Measurements from ENCODE around the gene CYP2C19.
"Not testable (repeated sequence)": the region's sequence is repeated elsewhere in the genome, so short reads cannot be mapped to it uniquely, and the experiment has no call there.

CYP2C19 gene

DNA sequence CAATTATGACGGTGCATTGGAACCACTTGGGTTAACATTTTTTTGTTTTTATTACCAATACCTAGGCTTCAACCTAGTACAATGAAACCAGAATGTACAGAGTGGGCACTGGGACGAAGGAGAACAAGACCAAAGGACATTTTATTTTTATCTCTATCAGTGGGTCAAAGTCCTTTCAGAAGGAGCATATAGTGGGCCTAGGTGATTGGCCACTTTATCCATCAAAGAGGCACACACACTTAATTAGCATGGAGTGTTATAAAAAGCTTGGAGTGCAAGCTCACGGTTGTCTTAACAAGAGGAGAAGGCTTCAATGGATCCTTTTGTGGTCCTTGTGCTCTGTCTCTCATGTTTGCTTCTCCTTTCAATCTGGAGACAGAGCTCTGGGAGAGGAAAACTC is at the start of gene CYP2C19:
CYP2C19 (plus strand) TSS at position 289 of the 400 bp plus-strand sequence; CDS start at position 314, 25 bp downstream.
- no peak for DNase-seq (ENCODE audit: low spot score)

DNA sequence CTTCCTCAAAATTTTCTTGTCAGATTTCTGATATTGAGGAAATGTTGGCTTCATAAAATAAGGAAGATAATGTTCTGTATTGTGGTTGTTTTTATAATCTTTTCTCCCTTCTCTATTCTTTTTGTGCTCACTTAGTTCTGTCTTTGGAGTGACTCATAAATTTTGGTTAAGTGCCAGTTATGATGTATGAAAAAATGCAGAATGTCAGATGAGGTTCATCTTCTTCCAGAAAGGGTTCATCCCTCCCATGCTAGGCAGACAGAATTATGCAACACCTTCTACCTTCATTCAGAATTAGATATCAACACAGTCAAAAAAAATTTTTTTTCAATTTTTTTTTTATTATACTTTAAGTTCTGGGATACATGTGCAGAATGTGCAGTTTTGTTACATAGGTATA is 36.6 kb upstream of the CYP2C19 start:
- DNase-seq (ENCODE audit: low spot score) = no peak

DNA sequence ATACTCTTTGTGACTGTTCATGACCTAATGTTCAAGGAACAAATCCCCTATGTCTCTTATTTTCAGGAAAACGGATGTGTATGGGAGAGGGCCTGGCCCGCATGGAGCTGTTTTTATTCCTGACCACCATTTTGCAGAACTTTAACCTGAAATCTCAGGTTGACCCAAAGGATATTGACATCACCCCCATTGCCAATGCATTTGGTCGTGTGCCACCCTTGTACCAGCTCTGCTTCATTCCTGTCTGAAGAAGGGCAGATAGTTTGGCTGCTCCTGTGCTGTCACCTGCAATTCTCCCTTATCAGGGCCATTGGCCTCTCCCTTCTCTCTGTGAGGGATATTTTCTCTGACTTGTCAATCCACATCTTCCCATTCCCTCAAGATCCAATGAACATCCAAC is 27.3 kb upstream of the CYP2C19 start:
- no peak for DNase-seq (ENCODE audit: low spot score)

DNA sequence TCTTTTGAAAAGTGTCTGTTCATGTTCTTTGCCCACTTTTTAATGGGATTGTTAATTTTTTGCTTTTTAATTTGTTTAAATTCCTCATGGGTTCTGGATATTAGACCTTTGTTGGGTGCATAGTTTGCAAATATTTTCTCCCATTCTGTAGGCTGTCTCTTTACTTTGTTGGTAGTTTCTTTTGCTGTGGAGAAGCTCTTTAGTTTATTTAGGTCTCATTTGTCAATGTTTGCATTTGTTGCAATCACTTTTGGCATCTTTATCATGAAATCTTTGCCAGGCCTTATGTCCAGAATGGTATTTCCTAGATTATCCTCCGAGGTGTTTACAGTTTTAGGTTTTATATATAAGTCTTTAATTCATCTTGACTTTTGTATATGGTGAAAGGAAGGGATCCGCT is 23.9 kb upstream of the CYP2C19 start:
- no peak for DNase-seq (ENCODE audit: low spot score)

DNA sequence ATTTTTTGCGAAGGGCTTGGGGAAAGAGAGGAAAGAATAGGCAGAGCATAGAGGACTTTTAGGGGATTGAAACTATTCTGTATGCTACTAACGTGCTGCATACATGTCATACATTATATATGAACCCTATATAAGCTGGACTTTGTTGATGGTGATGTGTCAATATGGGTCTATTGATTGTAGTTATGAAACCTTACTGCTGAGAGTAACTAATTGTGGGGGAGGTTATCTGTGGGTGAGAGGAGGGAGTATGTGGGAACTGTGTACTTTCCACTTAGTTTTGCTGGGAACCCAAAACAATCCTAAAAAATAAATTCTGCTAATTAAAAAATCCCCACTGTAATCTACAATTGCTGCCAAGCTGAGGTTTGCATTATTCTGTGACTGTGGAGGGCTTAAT is 15.3 kb upstream of the CYP2C19 start:
- no peak for DNase-seq (ENCODE audit: low spot score)

DNA sequence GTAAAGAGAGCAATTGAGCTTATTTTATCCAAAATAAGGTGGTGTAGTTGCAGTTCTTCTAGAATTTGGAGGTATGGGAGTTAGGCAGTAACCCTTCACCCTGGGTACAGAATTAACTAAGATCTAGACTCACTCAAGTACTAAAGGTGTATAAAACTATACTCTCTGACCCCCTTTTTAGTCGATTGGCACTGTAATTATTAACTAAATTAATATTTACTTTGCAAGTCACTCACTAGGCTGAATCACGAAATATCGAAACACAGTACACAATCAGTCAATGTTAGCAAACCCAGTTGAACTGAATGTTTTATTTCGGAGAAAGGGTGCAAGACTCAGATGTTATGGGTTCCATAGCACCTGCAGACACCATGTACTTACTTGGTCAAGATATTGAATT is 14.6 kb upstream of the CYP2C19 start:
- DNase-seq (ENCODE audit: low spot score) = no peak

DNA sequence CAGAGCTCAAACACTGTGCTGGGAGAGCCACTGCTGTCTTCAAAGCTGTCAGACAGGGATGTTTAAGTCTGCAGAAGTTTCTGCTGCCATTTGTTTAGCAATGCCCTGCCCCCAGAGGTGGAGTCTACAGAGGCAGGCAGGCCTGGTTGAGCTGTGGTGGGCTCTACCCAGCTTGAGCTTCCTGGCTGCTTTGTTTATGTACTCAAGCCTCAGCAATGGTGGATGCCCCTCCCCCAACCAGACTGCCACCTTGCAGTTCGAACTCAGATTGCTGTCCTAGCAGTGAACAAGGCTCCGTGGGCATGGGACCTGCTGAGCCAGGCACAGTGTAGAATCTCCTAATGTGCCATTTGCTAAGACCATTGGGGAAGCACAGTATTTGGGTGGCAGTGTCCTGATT is 4.6 kb upstream of the CYP2C19 start:
- no peak for DNase-seq (ENCODE audit: low spot score)

DNA sequence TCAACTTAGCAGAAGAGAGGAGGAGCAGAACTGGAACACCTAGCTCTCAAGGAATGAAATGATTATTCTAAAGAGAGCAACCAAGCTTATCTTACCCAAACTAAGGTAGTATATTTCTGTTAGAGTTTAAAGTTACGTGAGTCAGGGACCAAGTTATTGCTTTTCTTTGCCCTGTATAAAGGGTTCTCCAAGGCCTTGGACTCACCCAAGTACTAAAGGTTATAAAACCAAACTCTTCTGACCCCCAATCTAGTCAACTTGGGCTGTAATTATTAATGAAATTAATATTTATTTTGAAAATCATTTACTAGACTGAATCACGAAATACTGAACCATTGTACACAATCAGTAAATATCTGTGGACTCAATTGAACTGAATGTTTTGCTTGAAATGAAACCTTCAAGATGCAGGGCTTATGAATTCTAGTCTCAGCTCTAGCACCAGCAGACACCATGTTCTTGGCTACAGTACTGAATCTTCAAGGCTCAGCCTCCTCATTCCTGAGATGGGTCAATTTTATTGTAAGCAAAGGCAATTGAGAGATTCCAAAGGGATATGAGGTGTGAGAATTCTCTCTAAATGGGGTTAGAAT is 1.8 kb upstream of the CYP2C19 start:
- DNase-seq (ENCODE audit: low spot score) = no peak

DNA sequence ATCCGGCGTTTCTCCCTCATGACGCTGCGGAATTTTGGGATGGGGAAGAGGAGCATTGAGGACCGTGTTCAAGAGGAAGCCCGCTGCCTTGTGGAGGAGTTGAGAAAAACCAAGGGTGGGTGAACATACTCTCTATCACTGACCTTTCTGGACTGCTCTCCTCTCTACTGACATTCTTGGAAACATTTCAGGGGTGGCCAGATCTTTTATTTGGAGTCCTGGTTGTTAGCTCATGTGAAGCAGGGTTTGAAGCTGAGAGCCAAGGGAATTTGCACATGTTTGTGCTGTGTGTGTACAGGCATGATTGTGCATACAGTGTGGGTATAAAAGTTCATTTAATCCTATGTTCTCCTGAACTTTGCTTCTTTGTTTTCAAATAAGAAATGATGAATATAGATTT is 12.9 kb downstream of the CYP2C19 start:
- not testable (repeated sequence) for DNase-seq (ENCODE audit: low spot score)

DNA sequence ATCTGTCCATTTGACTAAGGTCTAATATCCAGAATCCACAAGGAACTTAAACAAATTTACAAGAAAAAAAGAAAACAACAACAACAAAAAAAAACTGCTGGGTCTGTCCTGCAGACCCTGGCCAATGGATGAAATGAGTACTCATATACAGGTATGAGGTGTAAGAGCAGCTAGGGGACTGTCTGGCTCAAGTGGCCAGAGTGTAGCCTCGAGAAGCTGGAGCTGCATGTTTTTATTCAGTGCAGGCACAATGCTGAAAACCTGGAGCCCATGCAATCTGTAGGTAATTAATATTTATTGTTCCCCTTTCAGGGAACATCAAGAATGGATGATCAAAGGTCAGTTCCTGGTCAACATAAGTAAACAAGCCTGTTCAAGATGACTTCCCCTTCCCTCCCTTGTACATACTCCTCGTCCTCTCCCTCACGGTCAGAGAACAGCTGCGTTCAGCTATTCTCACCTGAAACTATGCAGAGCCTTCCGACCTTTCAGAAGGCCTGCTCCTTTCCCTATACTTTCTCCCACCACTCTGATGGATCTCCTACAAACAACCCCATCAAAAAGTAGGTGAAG is 15.5 kb downstream of the CYP2C19 start:
- no peak for DNase-seq (ENCODE audit: low spot score)

DNA sequence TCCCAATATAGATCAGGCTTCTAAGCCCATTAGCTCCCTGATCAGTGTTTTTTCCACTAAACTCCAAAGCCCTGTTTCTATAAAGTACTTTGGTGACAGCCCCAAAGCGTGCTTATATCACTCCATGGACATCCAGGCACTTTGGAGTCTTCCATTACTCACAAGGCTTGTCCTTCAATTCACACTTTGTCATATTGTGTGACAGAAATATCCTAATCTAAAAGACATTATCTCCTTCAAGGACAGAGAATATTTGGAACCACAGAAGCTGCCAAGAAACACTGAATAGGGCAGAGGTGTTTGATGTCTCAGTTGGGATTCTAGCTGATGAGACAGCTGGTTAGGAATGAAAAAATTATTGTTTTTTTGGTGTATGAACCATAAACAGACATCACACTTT is 18.4 kb downstream of the CYP2C19 start:
- DNase-seq (ENCODE audit: low spot score) = no peak

DNA sequence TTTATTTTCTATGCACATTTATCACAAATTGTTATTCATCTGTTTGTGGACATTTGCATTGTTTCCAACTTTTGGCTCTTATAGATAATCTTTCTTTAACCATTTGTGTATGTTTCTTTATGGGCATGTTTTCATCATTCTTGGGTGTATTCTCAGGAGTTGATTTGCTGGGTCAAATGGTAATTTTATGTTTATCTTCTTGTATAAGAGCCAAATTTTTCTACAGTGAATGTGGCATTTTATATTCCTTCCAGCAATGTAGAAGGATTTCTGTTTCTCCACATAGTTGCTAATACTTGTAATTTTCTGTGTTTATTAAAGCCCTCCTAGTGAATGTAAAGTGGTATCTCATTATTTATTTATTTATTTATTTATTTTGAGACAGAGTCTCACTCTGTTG is 21.8 kb downstream of the CYP2C19 start:
- no peak for DNase-seq (ENCODE audit: low spot score)

DNA sequence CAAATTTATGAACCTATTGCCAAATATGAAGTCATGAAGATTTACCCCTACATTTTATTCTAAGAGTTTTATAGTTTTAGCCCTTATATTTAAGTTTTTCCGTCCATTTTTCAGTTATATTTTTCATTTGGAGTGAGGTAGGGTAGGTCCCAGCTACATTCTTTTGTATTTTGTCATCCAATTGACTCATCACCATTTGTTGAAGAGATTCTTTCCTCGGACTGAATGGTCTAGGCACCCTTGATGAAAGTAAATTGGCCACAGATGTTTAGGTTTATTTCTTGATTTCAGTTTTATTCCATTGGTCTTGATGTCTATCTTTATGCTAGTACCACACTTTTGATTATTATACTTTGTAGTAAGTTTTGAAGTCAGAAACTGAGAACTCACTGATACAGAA is 22.7 kb downstream of the CYP2C19 start:
- no peak for DNase-seq (ENCODE audit: low spot score)

DNA sequence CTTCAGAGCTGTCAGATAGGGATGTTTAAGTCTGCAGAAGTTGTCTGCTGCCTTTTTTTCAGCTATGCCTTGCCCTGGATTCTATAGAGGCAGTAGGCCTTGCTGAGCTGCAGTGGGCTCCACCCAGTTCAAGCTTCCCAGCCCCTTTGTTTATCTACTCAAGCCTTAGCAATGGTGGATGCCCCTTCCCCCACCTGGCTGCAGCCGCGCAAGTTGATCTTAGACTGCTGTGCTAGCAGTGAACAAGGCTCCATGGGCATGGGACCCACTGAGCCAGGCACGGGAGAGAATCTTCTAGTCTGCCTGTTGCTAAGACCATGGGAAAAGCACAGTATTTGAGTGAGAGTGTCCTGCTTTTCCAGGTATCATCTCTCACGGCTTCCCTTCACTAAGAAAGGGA is 38.1 kb downstream of the CYP2C19 start:
- not testable (repeated sequence) for DNase-seq (ENCODE audit: low spot score)

DNA sequence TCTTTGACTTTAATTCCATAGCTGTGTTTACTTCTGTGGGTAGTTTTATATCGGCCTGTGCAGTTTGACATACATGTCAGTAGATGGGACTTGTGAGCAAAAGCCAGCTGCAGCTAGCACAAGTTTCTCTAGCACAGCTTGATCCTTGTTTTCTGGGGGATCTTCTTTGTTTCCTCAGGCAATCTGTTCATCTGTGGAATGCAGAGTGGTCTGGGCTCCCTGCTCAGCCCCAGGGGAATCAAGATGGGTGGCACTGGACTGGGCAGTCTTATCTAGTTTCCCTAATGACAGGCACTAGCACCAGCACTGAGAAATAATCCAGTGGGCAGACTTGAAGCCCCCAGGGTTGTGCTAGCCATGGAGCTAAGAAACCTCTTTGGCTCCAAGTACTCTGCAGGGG is 40.8 kb downstream of the CYP2C19 start:
- no peak for DNase-seq (ENCODE audit: low spot score)

DNA sequence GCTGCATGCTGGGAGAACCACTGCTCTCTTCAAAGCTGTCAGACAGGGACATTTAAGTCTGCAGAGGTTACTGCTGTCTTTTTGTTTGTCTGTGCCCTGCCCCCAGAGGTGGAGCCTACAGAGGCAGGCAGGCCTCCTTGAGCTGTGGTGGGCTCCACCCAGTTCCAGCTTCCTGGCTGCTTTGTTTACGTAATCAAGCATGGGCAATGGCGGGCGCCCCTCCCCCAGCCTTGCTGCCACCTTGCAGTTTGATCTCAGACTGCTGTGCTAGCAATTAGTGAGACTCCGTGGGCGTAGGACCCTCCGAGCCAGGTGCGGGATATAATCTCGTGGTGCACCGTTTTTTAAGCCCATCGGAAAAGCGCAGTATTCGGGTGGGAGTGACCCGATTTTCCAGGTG is 67.5 kb downstream of the CYP2C19 start:
- DNase-seq (ENCODE audit: low spot score) = not testable (repeated sequence)

DNA sequence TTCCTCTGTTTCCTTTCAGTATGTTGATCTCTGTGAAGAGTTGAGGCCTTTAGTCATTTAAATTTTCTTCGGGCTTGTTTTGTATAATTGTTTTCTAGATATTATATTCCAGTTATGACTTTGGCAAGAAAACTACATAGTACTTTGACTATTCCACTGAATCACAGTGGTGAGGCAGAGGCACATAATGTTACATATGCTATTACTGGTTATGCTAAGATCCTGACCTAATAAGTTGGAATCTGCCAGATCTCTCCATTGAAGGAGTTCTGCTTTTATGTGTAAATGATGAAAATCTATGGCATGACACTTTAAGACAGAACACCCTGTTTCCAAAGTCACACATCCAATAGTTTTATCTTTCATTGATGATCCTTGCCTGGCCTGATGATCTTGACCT is 83.7 kb downstream of the CYP2C19 start:
- DNase-seq (ENCODE audit: low spot score) = no peak

DNA sequence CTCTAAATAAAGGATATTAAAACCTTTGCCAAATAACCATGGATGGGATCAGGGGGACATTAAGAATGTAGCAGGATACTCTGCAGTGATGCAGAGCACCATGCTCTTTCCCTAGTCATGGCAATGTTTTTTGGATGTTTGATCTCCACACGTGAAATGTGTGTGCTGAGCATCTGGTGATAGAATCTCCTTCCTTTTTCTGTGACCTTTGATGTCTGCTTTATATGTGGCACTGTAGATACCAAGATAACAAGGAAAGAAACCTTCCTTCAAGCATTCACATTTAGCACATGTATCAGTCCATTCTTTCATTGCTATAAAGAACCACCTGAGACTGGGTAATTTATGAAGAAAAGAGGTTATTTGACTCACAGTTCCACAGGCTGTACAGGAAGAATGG is 88.3 kb downstream of the CYP2C19 start:
- DNase-seq (ENCODE audit: low spot score) = no peak

DNA sequence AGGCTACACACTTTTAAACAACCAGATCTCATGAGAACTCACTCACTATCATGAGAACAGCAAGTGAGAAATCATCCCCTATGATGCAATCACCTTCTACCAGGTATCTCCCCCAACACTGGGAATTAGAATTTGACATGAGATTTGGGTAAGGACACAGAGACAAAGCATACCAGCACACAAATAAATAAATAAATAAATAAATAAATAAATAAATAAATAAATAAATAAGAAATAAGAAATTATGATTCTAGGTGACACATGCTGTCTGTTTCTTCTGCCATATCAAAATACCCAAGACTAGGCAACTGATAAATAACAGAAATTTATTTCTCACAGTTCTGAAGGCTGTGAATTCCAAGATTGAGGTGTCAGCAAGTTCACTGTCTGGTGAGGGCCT is 88.8 kb downstream of the CYP2C19 start:
- DNase-seq (ENCODE audit: low spot score) = no peak

DNA sequence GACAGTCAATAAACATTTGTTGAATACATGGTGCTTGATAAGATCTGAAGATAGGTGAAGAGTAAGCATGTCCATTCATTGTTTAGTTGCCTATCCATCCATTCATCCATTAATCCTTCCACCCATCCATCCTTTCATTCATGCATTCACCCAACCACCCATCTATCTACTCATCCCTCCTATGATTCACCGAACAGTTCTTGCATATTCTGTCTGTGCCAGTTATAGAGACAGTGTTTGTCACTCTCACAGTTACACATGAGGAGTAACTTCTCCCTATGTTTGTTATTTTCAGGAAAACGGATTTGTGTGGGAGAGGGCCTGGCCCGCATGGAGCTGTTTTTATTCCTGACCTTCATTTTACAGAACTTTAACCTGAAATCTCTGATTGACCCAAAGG is 90.0 kb downstream of the CYP2C19 start:
- no peak for DNase-seq (ENCODE audit: low spot score)

DNA sequence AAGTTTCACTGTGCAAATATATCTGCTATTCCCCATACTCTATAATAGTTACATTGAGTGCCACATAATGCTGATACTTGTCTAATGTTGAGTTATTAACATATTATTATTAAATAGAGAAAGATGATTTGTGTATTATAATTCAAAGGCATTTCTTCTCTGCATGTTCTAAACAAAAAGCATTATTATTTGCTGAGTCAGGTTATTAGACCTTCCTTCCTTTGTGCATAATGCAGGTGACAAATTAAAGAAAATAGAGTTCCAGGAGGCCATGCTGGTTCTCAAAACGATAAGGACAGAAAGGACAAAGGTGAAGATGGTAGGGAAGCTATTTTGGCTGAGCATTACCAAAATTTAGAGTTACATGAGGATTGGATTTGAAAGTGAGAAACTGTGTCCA is 90.6 kb downstream of the CYP2C19 start:
- DNase-seq (ENCODE audit: low spot score) = no peak

DNA sequence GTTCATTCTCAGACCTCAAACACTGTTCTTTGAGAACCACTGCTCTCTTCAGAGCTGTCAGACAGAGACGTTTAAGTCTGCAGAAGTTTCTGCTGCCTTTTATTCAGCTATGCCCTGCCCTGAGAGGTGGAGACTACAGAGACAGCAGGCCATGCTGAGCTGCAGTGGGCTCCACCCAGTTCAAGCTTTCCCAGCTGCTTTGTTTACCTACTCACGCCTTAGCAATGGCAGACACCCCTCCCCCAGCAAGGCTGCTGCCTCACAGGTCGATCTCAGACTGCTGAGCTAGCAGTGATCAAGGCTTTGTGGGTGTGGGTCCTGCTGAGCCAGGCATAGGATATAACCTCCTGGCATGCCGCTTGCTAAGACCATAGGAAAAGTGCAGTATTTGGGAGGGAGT is 95.5 kb downstream of the CYP2C19 start:
- DNase-seq (ENCODE audit: low spot score) = no peak

DNA sequence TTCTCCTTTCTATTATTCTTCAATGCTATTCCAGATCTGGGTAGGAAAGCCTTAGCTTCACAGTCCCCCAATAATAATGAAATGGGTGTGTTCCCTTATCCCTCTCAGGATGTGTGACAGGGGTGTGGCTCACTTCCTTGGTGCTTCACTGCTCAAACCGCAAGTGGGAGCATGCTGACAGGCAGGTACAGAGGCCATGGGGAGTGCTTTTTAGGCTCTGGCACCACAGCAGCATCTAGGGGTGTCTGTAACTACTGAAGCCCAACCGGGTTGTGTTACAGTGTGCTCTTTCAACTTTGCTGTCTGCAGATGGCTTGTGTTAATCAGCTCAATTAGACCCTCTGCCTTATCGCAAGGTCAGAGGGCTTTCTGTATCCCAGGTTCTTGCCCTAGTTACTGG is 96.6 kb downstream of the CYP2C19 start:
- DNase-seq (ENCODE audit: low spot score) = no peak

DNA sequence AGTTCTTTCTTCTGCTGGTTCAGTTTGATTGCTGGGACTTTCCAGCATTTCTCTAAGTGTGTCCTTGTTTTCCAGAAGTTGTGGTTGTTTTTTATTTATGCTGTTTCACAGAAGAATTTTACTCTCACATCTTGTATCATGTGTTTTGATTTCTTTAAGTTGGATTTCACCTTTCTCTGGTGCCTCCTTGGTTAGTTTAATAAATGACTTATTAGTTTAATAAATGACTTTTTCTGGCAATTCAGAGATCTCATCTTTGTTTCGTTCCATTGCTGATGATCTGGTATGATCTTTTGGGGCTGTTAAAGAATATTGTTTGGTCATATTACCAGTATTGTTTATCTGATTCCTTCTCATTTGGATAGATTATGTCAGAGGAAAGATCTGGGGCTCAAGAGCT is 116.2 kb downstream of the CYP2C19 start:
- DNase-seq (ENCODE audit: low spot score) = no peak

DNA sequence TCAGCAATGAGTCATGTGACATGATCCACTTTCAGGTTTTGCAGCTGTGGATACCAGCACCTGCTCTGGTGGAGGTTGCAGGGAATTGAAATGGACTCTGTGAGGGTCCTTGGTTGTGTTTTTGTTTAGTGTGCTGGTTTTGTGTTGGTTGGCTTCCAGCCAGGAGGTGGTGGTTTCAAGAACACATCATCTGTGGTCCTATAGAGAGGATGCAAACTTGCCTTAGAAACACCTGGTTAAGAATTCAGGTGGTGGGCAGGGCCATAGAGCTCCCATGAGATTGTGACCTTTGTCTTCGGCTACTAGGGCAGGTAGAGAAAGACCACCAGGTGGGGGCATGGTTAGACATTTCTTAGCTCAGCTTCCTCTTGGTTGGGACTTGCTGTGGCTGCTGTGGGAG is 116.7 kb downstream of the CYP2C19 start:
- no peak for DNase-seq (ENCODE audit: low spot score)
